SK-N-SH treated with all-trans-retinoic acid at 6 μM for 48 hours (cell line): ENCODE results near the gene DTNBP1.

Experiments used
- ATAC-seq: fragments of 200-7000 bp; cut with Tn5 transposase; 3 replicates; pipeline ENCODE4 v1.9.1; 2020; ENCODE audit warnings: mild to moderate bottlenecking, moderate library complexity
- ARNTL ChIP-seq: fragments of 450-650 bp; formaldehyde crosslinking; IDR thresholded peaks from 2 replicates; pipeline ENCODE4 v1.5.0; 2020; ENCODE audit warnings: low read depth, mild to moderate bottlenecking, moderate library complexity, borderline replicate concordance
- BACH2 ChIP-seq: fragments of 250-450 bp; sonication (Bioruptor Pico); IDR thresholded peaks from 2 replicates; pipeline ENCODE4 v1.9.0; 2021; ENCODE audit warnings: mild to moderate bottlenecking, borderline replicate concordance
- CSDC2 ChIP-seq: fragments of 250-450 bp; sonication (Bioruptor Pico); IDR thresholded peaks from 2 replicates; pipeline ENCODE4 v1.5.0; 2020; ENCODE audit warnings: mild to moderate bottlenecking, moderate library complexity
- ESRRG ChIP-seq: fragments of 250-450 bp; sonication (Bioruptor Pico); IDR thresholded peaks from 2 replicates; pipeline ENCODE4 v1.6.1; 2021; ENCODE audit warnings: mild to moderate bottlenecking
- ISL1 ChIP-seq: fragments of 250-450 bp; sonication (Bioruptor Pico); IDR thresholded peaks from 2 replicates; pipeline ENCODE4 v2.1.2; 2022; ENCODE audit warnings: mild to moderate bottlenecking, moderate library complexity
- OSR1 ChIP-seq: fragments of 250-450 bp; sonication (Bioruptor Pico); IDR thresholded peaks from 2 replicates; pipeline ENCODE4 v1.8.0; 2022; ENCODE audit warnings: moderate library complexity, mild to moderate bottlenecking, inconsistent platforms
- PPARA ChIP-seq: fragments of 250-450 bp; sonication (Bioruptor Pico); IDR thresholded peaks from 2 replicates; pipeline ENCODE4 v1.5.0; 2020; ENCODE audit warnings: mild to moderate bottlenecking, borderline replicate concordance
- RARB ChIP-seq: fragments of 250-450 bp; sonication (Bioruptor Pico); IDR thresholded peaks from 2 replicates; pipeline ENCODE4 v1.8.0; 2021; ENCODE audit warnings: mild to moderate bottlenecking, moderate library complexity
- SNAI2 ChIP-seq: fragments of 250-450 bp; sonication (Bioruptor Pico); IDR thresholded peaks from 2 replicates; pipeline ENCODE4 v1.5.0; 2020; ENCODE audit warnings: mild to moderate bottlenecking, moderate library complexity
- TCF4 ChIP-seq: fragments of 250-450 bp; sonication (Bioruptor Pico); IDR thresholded peaks from 2 replicates; pipeline ENCODE4 v1.8.0; 2021; ENCODE audit warnings: mild to moderate bottlenecking, moderate library complexity, borderline replicate concordance
- TOX ChIP-seq: fragments of 250-450 bp; sonication (Bioruptor Pico); IDR thresholded peaks from 2 replicates; pipeline ENCODE4 v1.8.0; 2021; ENCODE audit warnings: mild to moderate bottlenecking, moderate library complexity, borderline replicate concordance
- ZC3H10 ChIP-seq: fragments of 250-450 bp; sonication (Bioruptor Pico); IDR thresholded peaks from 2 replicates; pipeline ENCODE4 v1.5.1; 2021; ENCODE audit warnings: mild to moderate bottlenecking, moderate library complexity
- ZNF565 ChIP-seq: fragments of 450-650 bp; formaldehyde crosslinking; conservative IDR thresholded peaks from 2 replicates; pipeline ENCODE4 v1.5.0; 2020; ENCODE audit warnings: low read depth, mild to moderate bottlenecking, moderate library complexity
- ZNF70 ChIP-seq: fragments of 450-650 bp; formaldehyde crosslinking; IDR thresholded peaks from 2 replicates; pipeline ENCODE4 v1.5.0; 2020; ENCODE audit warnings: mild to moderate bottlenecking, moderate library complexity
- ZNF8 ChIP-seq: fragments of 450-650 bp; formaldehyde crosslinking; IDR thresholded peaks from 2 replicates; pipeline ENCODE4 v1.5.0; 2020; ENCODE audit warnings: mild to moderate bottlenecking, moderate library complexity
- TF ChIP-seq, protein P1 (sequence below): fragments of 250-450 bp; sonication (Bioruptor Pico); IDR thresholded peaks from 2 replicates; pipeline ENCODE4 v1.5.1; 2021; ENCODE audit warnings: mild to moderate bottlenecking, moderate library complexity
- TF ChIP-seq, protein P2 (sequence below): fragments of 250-450 bp; sonication (Bioruptor Pico); IDR thresholded peaks from 2 replicates; pipeline ENCODE4 v1.8.0; 2021; ENCODE audit warnings: low read depth, mild to moderate bottlenecking, moderate library complexity, borderline replicate concordance
- TF ChIP-seq, protein P3 (sequence below): fragments of 250-450 bp; sonication (Bioruptor Pico); IDR thresholded peaks from 2 replicates; pipeline ENCODE4 v1.5.1; 2020; ENCODE audit warnings: low read depth, mild to moderate bottlenecking, moderate library complexity
- TF ChIP-seq, protein P4 (sequence below): fragments of 250-450 bp; sonication (Bioruptor Pico); IDR thresholded peaks from 2 replicates; pipeline ENCODE4 v1.8.0; 2020; ENCODE audit warnings: mild to moderate bottlenecking, moderate library complexity, borderline replicate concordance

DTNBP1 gene

DNA sequence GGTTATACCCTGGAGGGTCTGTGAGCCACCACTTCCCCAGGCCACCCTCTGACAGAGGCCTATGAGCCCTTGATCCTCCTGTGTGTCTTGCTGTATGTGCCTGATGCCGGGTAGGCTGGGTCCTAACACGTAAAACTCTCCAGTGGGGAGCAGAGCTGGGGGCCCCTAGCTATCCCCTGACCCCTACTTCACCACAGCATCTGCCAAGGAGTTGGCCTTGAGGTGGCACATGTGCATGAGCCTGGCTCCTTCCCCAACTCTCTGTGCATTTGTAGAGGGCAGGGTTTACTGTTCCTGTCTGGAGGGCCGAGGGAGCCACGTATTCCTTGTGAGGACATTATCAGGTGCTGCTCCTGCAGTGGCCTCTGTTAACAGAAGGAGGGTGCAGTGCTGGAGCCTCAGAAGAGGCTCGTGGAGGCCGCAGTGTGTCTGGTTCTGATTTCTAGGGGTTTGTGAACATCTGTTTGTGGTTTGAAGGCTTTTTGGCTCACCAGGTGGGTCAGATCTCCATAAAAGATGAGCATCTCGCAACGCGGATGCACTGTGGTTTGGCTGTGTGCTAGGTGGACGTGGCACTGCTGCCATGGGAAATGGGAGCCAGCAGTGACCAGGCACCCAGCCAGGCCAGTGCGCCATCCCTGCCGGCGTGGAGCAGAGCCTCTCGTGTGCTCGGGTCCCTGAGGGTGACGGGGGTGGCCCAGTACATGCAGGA is 152.1 kb downstream of the DTNBP1 start:
- TF ChIP-seq ZNF8 (no peak), TOX (CRISPR knock-in tag) (no peak), RARB (no peak)
- no peak for ATAC-seq

DNA sequence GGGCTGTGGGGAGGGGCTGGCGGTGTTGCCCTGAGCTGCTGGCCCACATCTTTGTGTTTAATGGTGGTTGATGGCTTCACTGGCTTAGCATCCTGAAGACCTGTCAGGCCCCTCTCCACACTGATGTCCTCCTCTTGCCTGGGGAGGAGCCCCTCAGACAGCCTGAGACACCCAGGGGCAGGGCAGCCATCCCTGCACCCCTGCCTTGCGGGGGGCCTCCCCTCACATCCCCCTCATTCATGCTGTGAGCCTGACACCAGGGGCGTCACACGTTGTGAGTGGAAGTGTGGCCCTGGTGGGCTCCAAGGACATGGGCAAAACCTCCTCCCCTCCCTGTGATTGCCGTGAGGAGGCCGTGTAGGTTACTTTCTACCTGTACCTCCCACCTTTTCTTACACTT is 152.7 kb downstream of the DTNBP1 start:
- ATAC-seq: no peak
- TF ChIP-seq, protein P1, sequence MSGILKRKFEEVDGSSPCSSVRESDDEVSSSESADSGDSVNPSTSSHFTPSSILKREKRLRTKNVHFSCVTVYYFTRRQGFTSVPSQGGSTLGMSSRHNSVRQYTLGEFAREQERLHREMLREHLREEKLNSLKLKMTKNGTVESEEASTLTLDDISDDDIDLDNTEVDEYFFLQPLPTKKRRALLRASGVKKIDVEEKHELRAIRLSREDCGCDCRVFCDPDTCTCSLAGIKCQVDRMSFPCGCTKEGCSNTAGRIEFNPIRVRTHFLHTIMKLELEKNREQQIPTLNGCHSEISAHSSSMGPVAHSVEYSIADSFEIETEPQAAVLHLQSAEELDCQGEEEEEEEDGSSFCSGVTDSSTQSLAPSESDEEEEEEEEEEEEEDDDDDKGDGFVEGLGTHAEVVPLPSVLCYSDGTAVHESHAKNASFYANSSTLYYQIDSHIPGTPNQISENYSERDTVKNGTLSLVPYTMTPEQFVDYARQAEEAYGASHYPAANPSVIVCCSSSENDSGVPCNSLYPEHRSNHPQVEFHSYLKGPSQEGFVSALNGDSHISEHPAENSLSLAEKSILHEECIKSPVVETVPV (CRISPR knock-in tag): no peak
- TF ChIP-seq ZNF8 (no peak), BACH2 (CRISPR knock-in tag) (no peak), ZNF70 (CRISPR knock-in tag) (no peak), CSDC2 (CRISPR knock-in tag) (no peak), ISL1 (CRISPR knock-in tag) (no peak), OSR1 (CRISPR knock-in tag) (no peak), PPARA (CRISPR knock-in tag) (no peak), ZNF565 (CRISPR knock-in tag) (no peak), ZC3H10 (CRISPR knock-in tag) (no peak), SNAI2 (CRISPR knock-in tag) (no peak), TCF4 (CRISPR knock-in tag) (no peak), ESRRG (no peak)
- TF ChIP-seq, protein P2, sequence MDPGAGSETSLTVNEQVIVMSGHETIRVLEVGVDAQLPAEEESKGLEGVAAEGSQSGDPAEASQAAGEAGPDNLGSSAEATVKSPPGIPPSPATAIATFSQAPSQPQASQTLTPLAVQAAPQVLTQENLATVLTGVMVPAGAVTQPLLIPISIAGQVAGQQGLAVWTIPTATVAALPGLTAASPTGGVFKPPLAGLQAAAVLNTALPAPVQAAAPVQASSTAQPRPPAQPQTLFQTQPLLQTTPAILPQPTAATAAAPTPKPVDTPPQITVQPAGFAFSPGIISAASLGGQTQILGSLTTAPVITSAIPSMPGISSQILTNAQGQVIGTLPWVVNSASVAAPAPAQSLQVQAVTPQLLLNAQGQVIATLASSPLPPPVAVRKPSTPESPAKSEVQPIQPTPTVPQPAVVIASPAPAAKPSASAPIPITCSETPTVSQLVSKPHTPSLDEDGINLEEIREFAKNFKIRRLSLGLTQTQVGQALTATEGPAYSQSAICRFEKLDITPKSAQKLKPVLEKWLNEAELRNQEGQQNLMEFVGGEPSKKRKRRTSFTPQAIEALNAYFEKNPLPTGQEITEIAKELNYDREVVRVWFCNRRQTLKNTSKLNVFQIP (CRISPR knock-in tag): no peak
- TF ChIP-seq, protein P3, sequence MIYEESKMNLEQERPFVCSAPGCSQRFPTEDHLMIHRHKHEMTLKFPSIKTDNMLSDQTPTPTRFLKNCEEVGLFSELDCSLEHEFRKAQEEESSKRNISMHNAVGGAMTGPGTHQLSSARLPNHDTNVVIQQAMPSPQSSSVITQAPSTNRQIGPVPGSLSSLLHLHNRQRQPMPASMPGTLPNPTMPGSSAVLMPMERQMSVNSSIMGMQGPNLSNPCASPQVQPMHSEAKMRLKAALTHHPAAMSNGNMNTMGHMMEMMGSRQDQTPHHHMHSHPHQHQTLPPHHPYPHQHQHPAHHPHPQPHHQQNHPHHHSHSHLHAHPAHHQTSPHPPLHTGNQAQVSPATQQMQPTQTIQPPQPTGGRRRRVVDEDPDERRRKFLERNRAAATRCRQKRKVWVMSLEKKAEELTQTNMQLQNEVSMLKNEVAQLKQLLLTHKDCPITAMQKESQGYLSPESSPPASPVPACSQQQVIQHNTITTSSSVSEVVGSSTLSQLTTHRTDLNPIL (CRISPR knock-in tag): no peak
- TF ChIP-seq, protein P4, sequence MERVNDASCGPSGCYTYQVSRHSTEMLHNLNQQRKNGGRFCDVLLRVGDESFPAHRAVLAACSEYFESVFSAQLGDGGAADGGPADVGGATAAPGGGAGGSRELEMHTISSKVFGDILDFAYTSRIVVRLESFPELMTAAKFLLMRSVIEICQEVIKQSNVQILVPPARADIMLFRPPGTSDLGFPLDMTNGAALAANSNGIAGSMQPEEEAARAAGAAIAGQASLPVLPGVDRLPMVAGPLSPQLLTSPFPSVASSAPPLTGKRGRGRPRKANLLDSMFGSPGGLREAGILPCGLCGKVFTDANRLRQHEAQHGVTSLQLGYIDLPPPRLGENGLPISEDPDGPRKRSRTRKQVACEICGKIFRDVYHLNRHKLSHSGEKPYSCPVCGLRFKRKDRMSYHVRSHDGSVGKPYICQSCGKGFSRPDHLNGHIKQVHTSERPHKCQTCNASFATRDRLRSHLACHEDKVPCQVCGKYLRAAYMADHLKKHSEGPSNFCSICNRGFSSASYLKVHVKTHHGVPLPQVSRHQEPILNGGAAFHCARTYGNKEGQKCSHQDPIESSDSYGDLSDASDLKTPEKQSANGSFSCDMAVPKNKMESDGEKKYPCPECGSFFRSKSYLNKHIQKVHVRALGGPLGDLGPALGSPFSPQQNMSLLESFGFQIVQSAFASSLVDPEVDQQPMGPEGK (CRISPR knock-in tag): no peak

DNA sequence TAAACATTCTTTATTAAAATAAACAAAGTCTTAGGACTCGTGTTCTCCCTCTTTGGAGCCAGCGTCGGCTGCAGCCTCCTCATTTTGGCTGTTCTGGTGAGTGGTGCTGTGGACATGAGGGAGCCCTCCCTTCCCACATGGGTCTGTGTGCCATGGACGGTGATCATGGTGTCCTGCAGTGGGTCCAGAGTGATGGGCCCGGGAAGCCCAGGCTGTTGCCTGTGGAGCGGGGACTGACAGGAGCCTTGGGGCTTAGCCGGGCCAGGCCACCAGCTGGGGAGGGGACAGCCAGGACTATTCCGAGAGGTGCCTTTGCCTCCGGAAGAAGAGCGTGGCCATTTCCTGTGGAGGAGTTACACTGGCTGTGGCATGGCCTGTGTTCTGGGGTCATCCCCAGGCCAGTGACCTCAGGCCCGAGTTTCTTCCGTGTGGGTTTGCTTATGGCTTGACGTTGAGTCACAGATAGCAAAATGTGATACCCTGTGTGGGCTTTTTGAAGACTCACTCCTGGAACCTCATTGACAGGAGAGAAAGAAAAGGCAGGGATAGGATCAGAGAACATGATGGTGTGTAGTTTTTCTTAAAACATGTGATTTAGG is 153.4 kb downstream of the DTNBP1 start:
- ATAC-seq: no peak
- TF ChIP-seq BACH2 (CRISPR knock-in tag): no peak
- TF ChIP-seq OSR1 (CRISPR knock-in tag): no peak
- TF ChIP-seq, protein P2 (CRISPR knock-in tag): no peak
- TF ChIP-seq, protein P1 (CRISPR knock-in tag): no peak
- no peak for TF ChIP-seq ARNTL
- TF ChIP-seq TOX (CRISPR knock-in tag): no peak
